K562 (cell line): ENCODE measurements around the gene LANCL3. TPM values are rescaled to one million over a fixed set of nuclear protein-coding genes. Genes with fewer than 3 reads are reported as not detected.
"Not testable (repeated sequence)": the region's sequence is repeated elsewhere in the genome, so short reads cannot be mapped to it uniquely, and the experiment has no call there.

Source experiments
- ATAC-seq: fragments of 200-7000 bp; cut with Tn5 transposase; 3 replicates; pipeline ENCODE4 v1.9.1; 2020; ENCODE audit warnings: moderate library complexity
- BruUV-seq: library from RNA; stranded (reverse); fragments of 400-500 nt; replicated peaks from 2 replicates; lab custom pipeline; 2021; lab: Mats Ljungman, UMichigan
- CTCF ChIA-PET: fragments of 300-600 bp; formaldehyde crosslinking; extraction: SDS; loops from one replicate; lab custom pipeline; 2021; ENCODE audit warnings: low intra/inter-chr PET ratio; lab: Yijun Ruan, JAX
- POLR2A ChIA-PET: fragments of 300-600, 350-650 bp; sonication (Branson Sonifier 250); formaldehyde crosslinking; extraction: SDS; loops from one replicate; lab custom pipeline; 2021; ENCODE audit warnings: antibody characterized with exemption, inconsistent platforms; lab: Yijun Ruan, JAX
- DNase-seq, 4 experiments: peaks; one replicate each; pipeline versions ENCODE4 v3.0.0 to v3.0.0-alpha.2; 2011 to 2018; ENCODE audit warnings: low spot score in 3 of 4, mixed read lengths in 3 of 4; ENCODE audit errors: extremely low read depth in 1 of 4
- FAIRE-seq: peaks from 2 replicates; lab custom pipeline; 2011; peaks lifted over from hg19 to GRCh38; lab: Jason Lieb, UNC
- H2AFZ ChIP-seq: 2 replicates; pipeline ENCODE4 v1.6.0; 2011; ENCODE audit warnings: low read depth, low read length, control low read depth, inconsistent platforms
- H3K27ac ChIP-seq: fragments of 200-600 bp; 3 replicates; pipeline ENCODE4 v1.8.0; 2011; ENCODE audit warnings: low read depth, mild to moderate bottlenecking, control low read depth, inconsistent platforms, low read length, moderate library complexity, mixed read lengths; ENCODE audit errors: extremely low read depth
- H3K27me3 ChIP-seq, 2 experiments: fragments of 300-600 bp in 1 of 2; 2 replicates in 1 of 2; 3 replicates in 1 of 2; pipeline versions ENCODE4 v1.6.0 to v1.8.0; 2011; ENCODE audit warnings: inconsistent platforms in 2 of 2, low read length in 2 of 2, mild to moderate bottlenecking in 1 of 2, mixed read lengths in 1 of 2, moderate library complexity in 1 of 2; ENCODE audit not compliant: control insufficient read depth in 2 of 2, insufficient read depth in 2 of 2
- H3K36me3 ChIP-seq: fragments of 300-600 bp; 3 replicates; pipeline ENCODE4 v1.8.0; 2011; ENCODE audit warnings: mild to moderate bottlenecking, low read length, inconsistent platforms; ENCODE audit not compliant: control insufficient read depth, insufficient read depth
- H3K4me1 ChIP-seq, 2 experiments: fragments of 200-600 bp in 1 of 2; replicated peaks in 1 of 2; 2 replicates in 1 of 2; 3 replicates in 1 of 2; pipeline versions ENCODE4 v1.5.1 to v1.8.0; 2011; ENCODE audit warnings: inconsistent platforms in 2 of 2, low read length in 2 of 2, mild to moderate bottlenecking in 1 of 2, mixed read lengths in 1 of 2, moderate library complexity in 1 of 2; ENCODE audit not compliant: control insufficient read depth in 2 of 2, insufficient read depth in 2 of 2
- H3K4me2 ChIP-seq: 2 replicates; pipeline ENCODE4 v1.6.1; 2011; ENCODE audit warnings: low read length, control low read depth, inconsistent platforms, mixed read lengths; ENCODE audit not compliant: insufficient read depth
- H3K4me3 ChIP-seq: fragments of 200-600 bp; sonication (generic), shearing (Covaris generic); 2 replicates; pipeline ENCODE4 v1.5.1; 2016; ENCODE audit warnings: control low read depth, inconsistent platforms
- H3K79me2 ChIP-seq: fragments of 200-600 bp; 3 replicates; pipeline ENCODE4 v1.8.0; 2011; ENCODE audit warnings: low read length, inconsistent platforms; ENCODE audit not compliant: control insufficient read depth, insufficient read depth
- H3K9ac ChIP-seq, 2 experiments: 2 replicates each; pipeline versions ENCODE4 v1.6.0 to v1.6.1; 2011; ENCODE audit warnings: low read depth in 2 of 2, low read length in 2 of 2, control low read depth in 1 of 2, inconsistent platforms in 1 of 2, mild to moderate bottlenecking in 1 of 2, mixed read lengths in 1 of 2; ENCODE audit not compliant: insufficient read depth in 1 of 2
- H3K9me1 ChIP-seq: one replicate; pipeline ENCODE4 v1.6.0; 2011; ENCODE audit warnings: inconsistent platforms, mild to moderate bottlenecking, low read length, moderate library complexity; ENCODE audit not compliant: control insufficient read depth, insufficient read depth
- H3K9me3 ChIP-seq: replicated peaks from 2 replicates; pipeline ENCODE4 v1.5.1; 2011; ENCODE audit warnings: low read depth, low read length, inconsistent platforms; ENCODE audit not compliant: control insufficient read depth, insufficient read depth
- H4K20me1 ChIP-seq: replicated peaks from 2 replicates; pipeline ENCODE4 v1.6.1; 2011; ENCODE audit warnings: low read length, inconsistent platforms, mixed read lengths; ENCODE audit not compliant: control insufficient read depth, insufficient read depth
- CREBBP ChIP-seq: IDR thresholded peaks from one replicate; pipeline ENCODE4 v1.6.1; 2012; ENCODE audit warnings: low read depth, mild to moderate bottlenecking, control low read depth, inconsistent platforms, low read length
- EHMT2 ChIP-seq: fragments of 450-650 bp; IDR thresholded peaks from 2 replicates; pipeline ENCODE4 v1.6.1; 2018; ENCODE audit warnings: antibody characterized with exemption
- HDAC6 ChIP-seq: IDR thresholded peaks from 2 replicates; pipeline ENCODE4 v1.6.1; 2012; ENCODE audit warnings: low read depth, mild to moderate bottlenecking, control low read depth, inconsistent platforms, low read length, moderate library complexity
- HOXB6 ChIP-seq: fragments of 250-450 bp; sonication (Bioruptor Pico); IDR thresholded peaks from 2 replicates; pipeline ENCODE4 v1.5.1; 2022; ENCODE audit warnings: mild to moderate bottlenecking, borderline replicate concordance
- KAT2B ChIP-seq: IDR thresholded peaks from one replicate; pipeline ENCODE4 v1.6.1; 2012; ENCODE audit warnings: low read depth, mild to moderate bottlenecking, control low read depth, inconsistent platforms, low read length, moderate library complexity
- LEF1 ChIP-seq: fragments of 450-650 bp; IDR thresholded peaks from 2 replicates; pipeline ENCODE4 v1.6.1; 2016; ENCODE audit warnings: mild to moderate bottlenecking
- MBD1 ChIP-seq: fragments of 250-450 bp; sonication (Bioruptor Pico); IDR thresholded peaks from 2 replicates; pipeline ENCODE4 v1.8.0; 2022; ENCODE audit warnings: inconsistent platforms
- PCBP2 ChIP-seq: fragments of 200-400 bp; formaldehyde crosslinking; IDR thresholded peaks from 2 replicates; pipeline ENCODE4 v1.6.1; 2018; ENCODE audit warnings: low read length, low read depth, mild to moderate bottlenecking, moderate library complexity; ENCODE audit not compliant: poor library complexity, severe bottlenecking
- RHOXF2B ChIP-seq: fragments of 250-450 bp; sonication (Bioruptor Pico); conservative IDR thresholded peaks from 2 replicates; pipeline ENCODE4 v1.5.1; 2021
- TCFL5 ChIP-seq: fragments of 250-450 bp; sonication (Bioruptor Pico); conservative IDR thresholded peaks from 2 replicates; pipeline ENCODE4 v1.6.1; 2021; ENCODE audit warnings: mild to moderate bottlenecking, moderate library complexity, matching md5 sums
- ZBTB17 ChIP-seq: fragments of 450-650 bp; formaldehyde crosslinking; IDR thresholded peaks from 2 replicates; pipeline ENCODE4 v1.4.0; 2020; ENCODE audit warnings: mild to moderate bottlenecking
- ZBTB7A ChIP-seq: IDR thresholded peaks from 2 replicates; pipeline ENCODE4 v1.6.1; 2011; ENCODE audit warnings: low read depth, mild to moderate bottlenecking, low read length, moderate library complexity, borderline replicate concordance; ENCODE audit not compliant: control insufficient read depth
- ZNF121 ChIP-seq: sonication (generic); formaldehyde crosslinking; conservative IDR thresholded peaks from 2 replicates; pipeline ENCODE4 v1.8.0; 2022; ENCODE audit warnings: missing genetic modification reagents
- WGBS: fragments of 100-300 bp; shearing (Covaris generic); methylation state at CpG from one replicate; pipeline ENCODE4 v1.1.6; 2016; ENCODE audit warnings: low coverage, mixed read lengths; ENCODE audit not compliant: insufficient coverage; ENCODE audit errors: missing lambda C conversion rate; 5-methylcytosine and 5-hydroxymethylcytosine counted together
- in situ Hi-C: fragments of 300-500 bp; cut with MboI; formaldehyde crosslinking; loops from 4 replicates; pipeline ENCODE4 v1.15.0; 2018; ENCODE audit warnings: inconsistent platforms, mixed read lengths
- intact Hi-C: fragments of 100-400 bp; cut with micrococcal nuclease; formaldehyde crosslinking; loops from 2 replicates; pipeline ENCODE4 v1.14.2; 2022
- polyA plus RNA-seq, 8 experiments: library from polyadenylated mRNA; depleted of rRNA in 4 of 8; stranded (reverse) in 5 of 8; unstranded in 3 of 8; fragments of >200 nt; fragmentation: Nextera tagmentation in 2 of 8; fragmentation: Illumina TruSeq in 1 of 8; extraction: Ambion mirVana in 2 of 8; extraction: Trizol in 1 of 8; gene quantifications; 2 replicates each; pipeline versions ENCODE4 v1.2.1 to v1.2.3, GENCODE V29; 2011 to 2014; ENCODE audit warnings: inconsistent platforms in 1 of 8, missing spikeins in 1 of 8
- total RNA-seq, 7 experiments: library from RNA; depleted of rRNA in 6 of 7; stranded (reverse); fragments of >200 nt in 6 of 7; fragmentation: Illumina TruSeq in 2 of 7; extraction: Trizol in 2 of 7; gene quantifications; 2 replicates each; pipeline versions ENCODE4 v1.2.1 to v1.2.3, GENCODE V29; 2011 to 2021; ENCODE audit warnings: low replicate concordance in 1 of 7
- TF ChIP-seq, protein P1 (sequence below): sonication (generic); formaldehyde crosslinking; IDR thresholded peaks from 2 replicates; pipeline ENCODE4 v1.8.1; 2023; ENCODE audit warnings: mild to moderate bottlenecking, missing genetic modification reagents

LANCL3 gene
- total and polyA plus RNA-seq, 9 of the 15 experiments (the other 6 are each of a cell fraction or from before 2014, with no cell fraction given): 0.41 to 1.5 (median 0.58) TPM

- POLR2A ChIA-PET: no interaction called here
- Histone ChIP-seq H3K4me3 (no peak overlapping the region), H3K36me3 (no peaks in the 10 kb centered on the region), H3K27ac (no peak overlapping the region), H3K9ac (no peak overlapping the region), H3K4me2 (no peak overlapping the region), H3K9me3 (no peaks in the 10 kb centered on the region), H4K20me1 (no peaks in the 10 kb centered on the region), H3K4me1 (no peaks in the 10 kb centered on the region; a peak in 1 of 5 replicates), H3K79me2 (no peaks in the 10 kb centered on the region; the same call in 2 of the 3 replicates), H3K27me3 (no peaks in the 10 kb centered on the region), H2AFZ (no peak overlapping the region), H3K9me1 (no peaks in the 10 kb centered on the region)
- no peak for TF ChIP-seq ZBTB7A
- no peak for TF ChIP-seq ZNF121
- no peak for TF ChIP-seq LEF1
- TF ChIP-seq PCBP2: no peak
- TF ChIP-seq HDAC6: no peak
- no peak for TF ChIP-seq CREBBP
- TF ChIP-seq, protein P1, sequence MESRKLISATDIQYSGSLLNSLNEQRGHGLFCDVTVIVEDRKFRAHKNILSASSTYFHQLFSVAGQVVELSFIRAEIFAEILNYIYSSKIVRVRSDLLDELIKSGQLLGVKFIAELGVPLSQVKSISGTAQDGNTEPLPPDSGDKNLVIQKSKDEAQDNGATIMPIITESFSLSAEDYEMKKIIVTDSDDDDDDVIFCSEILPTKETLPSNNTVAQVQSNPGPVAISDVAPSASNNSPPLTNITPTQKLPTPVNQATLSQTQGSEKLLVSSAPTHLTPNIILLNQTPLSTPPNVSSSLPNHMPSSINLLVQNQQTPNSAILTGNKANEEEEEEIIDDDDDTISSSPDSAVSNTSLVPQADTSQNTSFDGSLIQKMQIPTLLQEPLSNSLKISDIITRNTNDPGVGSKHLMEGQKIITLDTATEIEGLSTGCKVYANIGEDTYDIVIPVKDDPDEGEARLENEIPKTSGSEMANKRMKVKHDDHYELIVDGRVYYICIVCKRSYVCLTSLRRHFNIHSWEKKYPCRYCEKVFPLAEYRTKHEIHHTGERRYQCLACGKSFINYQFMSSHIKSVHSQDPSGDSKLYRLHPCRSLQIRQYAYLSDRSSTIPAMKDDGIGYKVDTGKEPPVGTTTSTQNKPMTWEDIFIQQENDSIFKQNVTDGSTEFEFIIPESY (CRISPR knock-in tag): no peak
- TF ChIP-seq EHMT2: no peak
- no peak for TF ChIP-seq KAT2B
- no peak for TF ChIP-seq MBD1 (CRISPR knock-in tag)
- no peak for TF ChIP-seq HOXB6 (CRISPR knock-in tag)
- TF ChIP-seq RHOXF2B (CRISPR knock-in tag): no peak
- no peak for TF ChIP-seq TCFL5 (CRISPR knock-in tag)
- TF ChIP-seq ZBTB17 (CRISPR knock-in tag): no peak
- ATAC-seq (no peak), FAIRE-seq (no peak), DNase-seq (no peak)
- CTCF ChIA-PET: no interaction called here
- WGBS: 27% methylated on average over 1 of the region's 1 CpG
- intact Hi-C loops: no loop called here
- in situ Hi-C loops: no loop called here
- no TSS peak for BruUV-seq
Observed at GRCh38 chrX:37580080-37580479, 8.6 kb downstream of the LANCL3 start.

GRCh38 chrX:37587337-37587736, 15.9 kb downstream of the LANCL3 start:
- BruUV-seq, H3K9me3 ChIP-seq, ATAC-seq, in situ Hi-C loops, POLR2A ChIA-PET, H3K4me2 ChIP-seq, H4K20me1 ChIP-seq, CTCF ChIA-PET, H3K4me3 ChIP-seq, H3K27ac ChIP-seq, H2AFZ ChIP-seq, H3K36me3 ChIP-seq, H3K27me3 ChIP-seq, H3K4me1 ChIP-seq, DNase-seq, intact Hi-C loops, H3K79me2 ChIP-seq, H3K9ac ChIP-seq, H3K9me1 ChIP-seq, FAIRE-seq: not testable (repeated sequence)
- 14% methylated on average over 7 of the region's 11 CpGs for WGBS
